Cardiac fibroblast (primary cell): ENCODE results near the gene LACRT.
A peak's percentile ranks its signal among the peaks of the same experiment; 100 is the strongest.

Experiments used
- DNase-seq, 2 donors: peaks; one replicate each; pipeline versions ENCODE4 v3.0.0 to v3.0.0-alpha.2; 2010; ENCODE audit warnings: low read depth in 2 of 2
- H3K4me3 ChIP-seq, 2 donors: replicated peaks in 1 of 2; 1 replicate in 1 of 2; 2 replicates in 1 of 2; pipeline ENCODE4 v1.5.1; 2011; ENCODE audit warnings: low read depth in 2 of 2, low read length in 2 of 2, mild to moderate bottlenecking in 2 of 2, moderate library complexity in 1 of 2
- CTCF ChIP-seq: IDR thresholded peaks from one replicate; pipeline ENCODE4 v1.5.1; 2011; ENCODE audit warnings: low read depth, mild to moderate bottlenecking, low read length, inconsistent platforms

LACRT gene

GRCh38 chr12:54593135-54593534 is 41.6 kb downstream of the LACRT start:
- DNase-seq, result peak in 1 of 2 donors; percentile 30
- TF ChIP-seq CTCF, result no peak
- no peak overlapping the region for H3K4me3 ChIP-seq

GRCh38 chr12:54592316-54592715 is 42.4 kb downstream of the LACRT start:
- no peak for TF ChIP-seq CTCF
- DNase-seq, result peak; percentile 32 to 38
- no peak overlapping the region for H3K4me3 ChIP-seq

- DNase-seq, result peak; percentile 11 to 22
- no peak overlapping the region for H3K4me3 ChIP-seq
- TF ChIP-seq CTCF, result no peak
These were observed 43.6 kb downstream of the LACRT start for GRCh38 chr12:54590978-54591591.

- TF ChIP-seq CTCF, result no peak
- H3K4me3 ChIP-seq, result no peak overlapping the region
- no peak for DNase-seq
These were observed 44.7 kb downstream of the LACRT start for GRCh38 chr12:54589964-54590363.

GRCh38 chr12:54588890-54589267 is 45.8 kb downstream of the LACRT start:
- TF ChIP-seq CTCF, result no peak
- DNase-seq, result no peak
- H3K4me3 ChIP-seq, result no peak overlapping the region

GRCh38 chr12:54588110-54588889 is 46.4 kb downstream of the LACRT start, which contains the start of gene PPP1R1A:
Gene PPP1R1A, minus strand, starts transcription at chr12:54588659. Its CDS starts 171 bp downstream, at chr12:54588488.
- H3K4me3 ChIP-seq, result peak within 1 kb of the TSS in 1 of 2 donors; percentile 11
- TF ChIP-seq CTCF, result no peak
- DNase-seq, result no peak
